NCI-H1105 (cell line): ENCODE data around the gene PLAAT4.
"Not testable (repeated sequence)": the region's sequence is repeated elsewhere in the genome, so short reads cannot be mapped to it uniquely, and the experiment has no call there.

Source experiments
- DNase-seq: peaks from one replicate; lab custom pipeline; 2025; lab: John Stamatoyannopoulos, UW

Gene PLAAT4

DNA sequence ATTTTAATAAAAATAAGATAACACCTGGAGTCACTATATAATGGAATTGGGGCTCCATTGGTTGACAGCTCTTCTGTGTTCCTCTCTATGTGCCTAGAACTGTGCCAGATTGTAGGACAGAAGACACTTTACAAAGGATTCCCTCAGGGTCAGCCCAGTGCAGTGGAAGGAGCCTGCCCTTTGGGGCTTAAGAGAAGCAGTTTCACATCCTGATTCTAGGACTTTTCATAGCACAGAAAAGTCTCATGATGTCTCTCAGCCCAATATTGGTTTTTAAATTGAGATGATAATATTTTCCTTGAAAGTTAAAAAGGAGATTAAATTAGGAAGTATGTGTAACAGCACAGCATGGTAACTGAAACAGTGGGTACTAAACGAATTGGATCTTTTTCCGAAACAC, 7.1 kb downstream of the PLAAT4 start:
- DNase-seq, result no peak

DNA sequence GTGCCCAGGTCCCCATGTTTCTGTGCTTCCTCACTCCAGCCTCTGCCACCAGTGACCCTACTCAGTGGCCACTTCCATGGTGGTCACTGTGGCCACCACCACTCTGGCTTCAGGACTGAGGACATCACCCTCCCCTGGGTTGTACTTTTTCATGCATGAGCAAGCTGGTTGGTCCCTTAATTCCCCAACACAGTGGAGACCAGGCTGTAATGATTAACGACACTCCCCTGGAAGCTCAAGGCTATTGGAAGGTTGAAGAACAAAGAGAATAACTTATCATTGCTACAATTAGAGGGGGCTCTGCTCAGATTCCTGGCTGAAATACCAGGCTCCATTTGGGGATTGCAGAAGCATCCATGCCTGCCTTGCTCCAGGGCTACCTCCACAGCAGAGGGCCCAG, 10.5 kb downstream of the PLAAT4 start:
- DNase-seq, result no peak

DNA sequence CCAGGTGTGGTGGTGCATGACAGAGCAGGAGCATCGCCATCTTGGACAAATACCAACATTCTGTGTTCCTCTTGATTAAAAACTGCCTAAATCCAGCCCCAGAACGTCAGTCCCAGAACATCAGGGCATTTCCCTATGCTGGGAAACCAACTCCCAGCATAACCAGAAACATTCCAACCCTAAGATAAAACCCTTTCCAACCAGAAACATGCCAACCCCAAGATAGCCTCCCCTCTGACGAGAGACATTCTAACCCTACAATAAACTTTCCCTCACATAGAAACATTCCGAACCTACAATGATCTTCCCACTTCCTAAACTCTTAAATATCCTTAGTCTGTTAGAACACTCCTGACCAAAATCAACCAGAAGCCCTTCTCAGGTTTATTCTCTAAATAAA, 11.6 kb downstream of the PLAAT4 start:
- no peak for DNase-seq

DNA sequence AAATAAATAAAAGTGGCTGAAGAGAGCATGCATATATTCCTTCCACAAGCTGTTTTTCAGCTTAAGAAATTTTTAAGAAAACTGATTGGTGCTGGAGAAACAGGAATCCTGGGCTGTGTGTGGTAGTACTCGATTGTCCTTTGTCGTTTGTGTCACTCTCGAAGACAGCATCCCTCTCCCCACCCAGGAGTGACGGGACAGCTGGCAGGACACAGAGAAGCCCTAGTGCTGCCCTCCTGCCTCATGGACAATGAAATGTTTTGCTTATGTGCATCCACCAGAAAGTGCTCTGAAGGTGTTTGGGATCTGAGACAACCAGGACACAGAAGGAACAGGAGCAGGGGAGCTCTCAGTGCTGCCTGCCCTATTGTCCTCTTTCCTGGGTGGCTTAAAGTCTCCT, 12.8 kb downstream of the PLAAT4 start:
- DNase-seq, result no peak

DNA sequence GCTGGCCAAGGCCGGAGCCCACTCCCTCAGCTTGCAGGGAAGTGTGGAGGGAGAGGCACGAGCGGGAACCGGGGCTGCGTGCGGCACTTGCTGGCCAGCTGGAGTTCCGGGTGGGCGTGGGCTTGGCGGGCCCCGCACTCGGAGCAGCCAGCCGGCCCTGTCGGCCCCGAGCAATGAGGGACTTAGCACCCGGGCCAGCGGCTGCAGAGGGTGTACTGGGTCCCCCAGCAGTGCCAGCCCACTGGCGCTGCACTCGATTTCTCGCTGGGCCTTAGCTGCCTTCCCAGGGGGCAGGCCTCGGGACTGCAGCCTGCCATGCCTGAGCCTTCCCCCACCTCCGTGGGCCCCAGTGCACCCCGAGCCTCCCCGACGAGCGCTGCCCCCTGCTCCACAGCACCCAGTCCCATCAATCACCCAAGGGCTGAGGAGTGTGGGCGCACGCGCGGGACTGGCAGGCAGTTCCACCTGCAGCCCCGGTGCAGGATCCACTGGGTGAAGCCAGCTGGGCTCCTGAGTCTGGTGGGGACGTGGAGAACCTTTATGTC, 13.6 kb downstream of the PLAAT4 start:
- not testable (repeated sequence) for DNase-seq

DNA sequence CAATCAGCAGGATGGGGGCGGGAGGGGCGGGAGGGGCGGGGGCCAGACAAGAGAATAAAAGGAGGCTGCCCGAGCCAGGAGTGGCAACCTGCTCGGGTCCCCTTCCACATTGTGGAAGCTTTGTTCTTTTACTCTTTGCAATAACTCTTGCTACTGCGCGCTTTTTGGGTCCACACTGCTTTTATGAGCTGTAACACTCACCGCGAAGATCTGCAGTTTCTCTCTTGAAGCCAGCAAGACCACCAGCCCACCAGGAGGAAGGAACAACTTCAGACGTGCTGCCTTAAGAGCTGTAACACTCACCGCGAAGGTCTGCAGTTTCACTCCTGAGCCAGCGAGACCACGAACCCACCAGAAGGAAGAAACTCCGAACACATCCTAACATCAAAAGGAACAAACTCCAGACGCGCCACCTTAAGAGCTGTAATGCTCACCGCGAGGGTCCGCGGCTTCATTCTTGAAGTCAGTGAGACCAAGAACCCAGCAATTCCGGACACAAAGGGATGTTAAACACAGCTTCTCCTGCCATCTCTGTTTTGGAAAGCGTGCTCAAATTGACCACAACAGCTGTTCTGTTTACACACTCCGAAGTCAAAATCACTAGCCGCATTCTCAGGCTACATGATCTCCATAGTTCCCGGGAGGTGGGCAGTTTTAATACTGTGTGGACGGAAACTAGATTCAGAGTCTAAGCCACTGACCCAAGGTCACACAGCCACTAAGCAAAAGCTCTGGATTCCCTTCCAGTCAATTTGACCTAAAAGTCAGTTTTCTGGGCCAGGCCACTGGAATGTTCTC, 14.7 kb downstream of the PLAAT4 start:
- no peak for DNase-seq

DNA sequence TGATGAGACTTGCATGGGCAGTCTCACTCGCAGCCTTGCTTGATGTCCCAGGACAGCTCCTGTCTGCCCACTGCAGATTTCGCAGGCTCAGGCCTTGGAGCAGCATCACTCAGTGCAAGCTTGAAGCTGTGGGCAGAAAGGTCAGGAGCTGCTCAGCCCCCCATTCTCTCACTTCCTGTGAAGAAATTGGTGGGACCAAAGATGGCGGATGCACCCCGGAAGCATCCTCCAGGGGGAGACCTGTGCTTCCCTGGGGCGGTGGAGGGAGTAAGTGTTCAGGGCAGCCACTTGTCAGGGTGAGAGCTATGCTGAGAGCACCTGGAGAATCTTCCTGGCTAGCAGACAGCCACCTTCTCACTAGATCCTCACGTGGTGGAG, 15.3 kb downstream of the PLAAT4 start:
- no peak for DNase-seq

DNA sequence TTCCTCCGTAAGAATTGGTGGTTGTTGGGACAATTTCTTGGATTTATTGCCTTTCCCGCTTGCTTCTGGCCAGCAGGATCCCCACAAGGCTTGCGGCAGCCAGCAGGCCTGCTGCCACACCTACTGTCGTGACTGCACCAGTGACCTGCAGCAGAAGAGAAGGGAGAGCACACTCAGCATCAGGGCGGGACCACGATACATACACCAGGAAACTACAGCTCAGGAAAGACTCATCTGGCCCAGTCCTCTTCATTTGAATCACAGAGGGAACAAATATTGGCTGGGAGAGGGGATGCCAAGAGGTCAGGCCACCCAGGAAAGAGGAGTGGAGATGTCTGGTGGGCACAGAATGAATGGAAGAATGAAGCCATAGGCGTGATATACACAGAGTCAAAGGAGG, 16.3 kb downstream of the PLAAT4 start:
- DNase-seq, result no peak

DNA sequence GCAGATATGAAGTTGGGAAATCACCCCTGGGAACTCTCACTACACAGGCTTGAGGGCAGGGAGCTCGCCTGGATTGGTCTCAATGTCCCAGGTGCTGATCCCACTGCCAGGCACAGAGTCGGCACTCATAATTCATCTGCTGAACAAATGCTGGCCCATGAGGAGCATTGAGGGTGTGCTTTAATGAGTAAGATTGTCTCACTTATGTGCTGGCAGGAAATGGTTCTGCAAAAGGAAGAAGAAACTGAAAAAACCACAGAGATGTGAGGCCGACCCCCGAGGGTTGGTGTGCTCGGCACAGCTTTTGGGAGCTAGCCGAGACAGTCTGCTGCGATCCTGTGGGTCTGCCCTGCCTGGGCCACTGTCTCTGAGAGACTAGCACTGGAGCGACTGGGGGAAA, 17.2 kb downstream of the PLAAT4 start:
- no peak for DNase-seq

DNA sequence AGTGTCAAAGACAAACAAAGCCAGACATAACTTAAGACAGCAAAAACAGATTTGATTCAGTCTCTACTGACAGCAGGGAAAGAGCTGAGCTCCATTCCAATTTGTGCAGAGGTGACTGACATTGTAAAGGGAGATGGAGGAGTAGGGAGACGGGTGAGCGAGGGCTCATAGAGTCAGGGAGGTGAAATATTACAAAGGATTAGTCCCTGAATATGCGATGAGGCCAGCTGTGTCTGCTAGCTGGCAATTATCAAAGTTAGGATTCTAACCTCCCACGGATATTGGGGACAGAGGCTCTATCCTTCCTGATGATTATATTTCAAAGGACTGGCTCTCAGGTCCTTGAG, 18.2 kb downstream of the PLAAT4 start:
- no peak for DNase-seq

DNA sequence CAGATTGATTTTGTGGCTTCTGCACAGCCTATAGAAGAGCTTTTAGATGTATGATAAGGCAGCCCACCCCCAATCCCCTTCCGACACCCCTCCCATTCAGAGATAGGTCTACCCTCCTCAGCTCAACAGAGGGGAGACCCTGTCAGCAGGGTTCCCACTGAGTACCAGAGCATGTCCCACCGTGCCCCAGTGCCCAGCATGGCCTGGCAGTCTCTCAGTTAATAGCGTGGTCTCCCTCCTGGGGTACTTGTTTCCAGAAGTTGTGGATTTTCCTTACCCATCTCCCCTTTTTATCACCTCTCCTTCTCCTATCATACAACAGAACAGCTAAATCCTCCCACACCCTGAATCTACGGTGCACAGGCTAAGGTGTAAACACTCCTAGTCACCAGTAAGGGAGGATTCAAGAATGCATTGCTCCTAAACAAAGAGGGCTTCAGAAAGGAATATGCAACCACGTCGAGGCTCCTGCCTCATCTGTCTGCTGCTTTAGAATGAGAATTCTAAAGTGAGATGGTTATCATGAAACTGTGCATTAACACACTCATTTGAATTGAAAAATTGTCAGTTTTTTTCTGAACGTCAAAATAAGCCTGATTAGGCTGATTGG, 19.9 kb downstream of the PLAAT4 start:
- no peak for DNase-seq

DNA sequence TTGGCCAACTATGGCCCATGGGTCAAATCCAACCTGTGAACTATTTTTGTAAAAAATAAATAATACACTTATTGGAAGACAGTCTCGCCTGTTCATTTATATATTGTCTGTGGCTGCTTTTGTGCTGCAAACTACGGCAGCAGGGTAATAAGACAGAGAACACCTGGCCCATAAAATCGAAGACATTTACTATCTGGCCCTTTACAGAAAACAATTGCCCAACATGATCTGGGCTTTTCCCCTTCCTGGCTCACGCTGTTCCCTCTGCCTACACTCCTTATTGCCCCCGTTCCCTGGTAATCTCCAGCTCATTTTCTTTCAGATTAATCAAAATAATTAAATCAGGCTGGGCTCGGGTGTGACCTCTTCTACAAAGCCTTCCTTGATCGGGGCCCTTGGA, 21.0 kb downstream of the PLAAT4 start:
- no peak for DNase-seq

DNA sequence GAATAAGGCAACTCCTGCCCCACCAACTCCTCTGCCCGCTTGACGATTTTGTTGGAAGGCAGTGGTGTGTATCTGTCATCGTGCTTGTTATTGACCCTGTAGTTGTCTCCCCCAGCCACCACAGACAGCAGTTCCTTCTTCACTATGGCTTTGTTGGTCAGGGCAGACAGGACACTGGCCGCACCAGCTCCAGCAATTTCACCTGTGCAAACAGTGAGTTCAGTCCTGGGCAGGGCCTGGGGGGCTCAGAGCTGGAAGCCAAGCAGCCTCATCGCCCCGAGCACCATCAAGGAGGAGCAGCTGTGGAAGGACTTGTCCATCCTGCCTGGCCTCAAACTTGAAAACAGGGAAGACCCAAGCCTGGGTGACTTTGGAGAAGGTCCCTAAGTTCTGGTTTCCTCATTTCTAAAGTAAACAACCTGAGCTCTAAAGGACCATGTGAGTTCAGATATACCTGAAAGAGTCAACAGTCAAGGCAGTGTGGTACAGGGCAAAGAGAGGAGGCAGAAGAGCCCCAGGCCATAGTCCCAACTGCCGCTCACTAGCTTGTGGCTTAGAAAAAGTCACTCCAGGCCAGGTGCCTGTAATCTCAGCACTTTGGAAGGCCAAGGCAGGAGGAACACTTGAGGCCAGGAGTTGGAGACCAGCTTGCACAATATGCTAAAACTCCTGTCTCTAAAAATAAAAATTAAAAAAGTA, 22.0 kb downstream of the PLAAT4 start:
- no peak for DNase-seq

DNA sequence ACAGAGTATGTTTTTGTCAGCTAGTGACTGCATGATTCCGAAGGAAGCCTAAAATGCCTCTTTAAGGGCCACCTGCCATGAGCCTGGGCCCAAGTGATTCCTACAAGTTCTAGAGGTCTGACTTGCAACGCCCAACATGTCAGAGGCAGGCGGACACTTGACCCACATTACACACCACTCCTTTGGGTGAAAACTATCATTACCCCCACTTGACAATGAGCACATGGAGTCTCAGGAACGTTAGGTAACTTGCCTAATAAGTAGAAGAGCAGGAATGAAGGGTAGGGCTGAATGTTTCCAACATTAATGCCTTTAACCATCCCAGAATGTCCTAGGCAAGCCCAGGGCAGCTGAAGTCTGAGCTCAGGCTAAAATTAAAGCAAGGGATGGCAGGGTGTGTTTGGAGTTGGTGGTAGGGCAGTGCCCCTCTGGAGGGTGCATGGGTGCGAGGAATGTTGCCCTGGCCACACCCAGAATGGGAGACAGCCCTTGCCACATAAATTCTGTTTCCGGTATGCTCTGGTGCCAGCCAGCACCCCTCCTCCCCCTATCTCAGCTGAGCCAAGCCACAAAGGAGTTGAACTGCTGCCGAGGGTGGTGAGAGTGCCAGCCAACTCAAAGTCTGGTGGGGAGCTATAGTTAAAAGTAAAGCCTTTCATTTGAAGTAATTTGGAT, 24.0 kb downstream of the PLAAT4 start:
- no peak for DNase-seq

DNA sequence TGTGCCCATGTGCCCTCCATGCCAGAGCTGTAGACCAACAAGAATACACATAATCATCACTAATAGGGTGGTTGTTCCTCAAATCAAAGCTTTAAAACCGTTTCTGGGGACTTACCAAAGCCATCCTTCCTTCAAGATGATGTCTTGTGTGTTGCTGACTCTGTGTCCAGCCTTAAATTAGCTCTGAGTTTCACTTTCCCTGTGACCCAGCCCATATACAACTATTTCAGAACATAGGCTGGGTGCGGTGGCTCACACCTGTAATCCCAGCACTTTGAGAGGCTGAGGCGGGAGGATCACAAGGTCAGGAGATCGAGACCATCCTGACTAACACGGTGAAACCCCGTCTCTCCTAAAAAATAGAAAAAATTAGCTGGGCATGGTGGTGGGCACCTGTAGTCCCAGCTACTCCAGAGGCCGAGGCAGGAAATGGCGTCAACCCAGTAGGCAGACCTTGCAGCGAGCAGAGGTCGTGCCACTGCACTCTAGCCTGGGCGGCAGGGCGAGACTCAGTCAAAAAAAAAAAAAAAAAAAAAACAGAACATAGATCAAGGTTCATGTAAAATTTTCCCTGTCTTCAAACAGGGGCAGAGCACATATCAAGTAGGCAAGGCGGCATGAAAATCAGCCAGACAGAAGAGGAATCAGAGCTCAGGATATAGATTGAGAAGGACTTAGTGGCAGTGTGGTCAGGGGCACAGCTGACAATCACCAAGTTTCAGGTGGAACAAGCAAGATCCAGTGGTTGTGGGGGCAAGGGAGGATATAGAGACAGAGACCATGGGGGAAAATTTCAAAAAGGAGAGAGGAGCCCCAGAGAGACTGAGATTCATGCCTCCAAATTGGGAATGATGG, 26.8 kb downstream of the PLAAT4 start, which contains the start of gene PLAAT2:
TSS of gene PLAAT2 (minus strand) at position 179 of the 855 bp plus-strand sequence. CDS start at position 124, 55 bp downstream.
- no peak for DNase-seq

DNA sequence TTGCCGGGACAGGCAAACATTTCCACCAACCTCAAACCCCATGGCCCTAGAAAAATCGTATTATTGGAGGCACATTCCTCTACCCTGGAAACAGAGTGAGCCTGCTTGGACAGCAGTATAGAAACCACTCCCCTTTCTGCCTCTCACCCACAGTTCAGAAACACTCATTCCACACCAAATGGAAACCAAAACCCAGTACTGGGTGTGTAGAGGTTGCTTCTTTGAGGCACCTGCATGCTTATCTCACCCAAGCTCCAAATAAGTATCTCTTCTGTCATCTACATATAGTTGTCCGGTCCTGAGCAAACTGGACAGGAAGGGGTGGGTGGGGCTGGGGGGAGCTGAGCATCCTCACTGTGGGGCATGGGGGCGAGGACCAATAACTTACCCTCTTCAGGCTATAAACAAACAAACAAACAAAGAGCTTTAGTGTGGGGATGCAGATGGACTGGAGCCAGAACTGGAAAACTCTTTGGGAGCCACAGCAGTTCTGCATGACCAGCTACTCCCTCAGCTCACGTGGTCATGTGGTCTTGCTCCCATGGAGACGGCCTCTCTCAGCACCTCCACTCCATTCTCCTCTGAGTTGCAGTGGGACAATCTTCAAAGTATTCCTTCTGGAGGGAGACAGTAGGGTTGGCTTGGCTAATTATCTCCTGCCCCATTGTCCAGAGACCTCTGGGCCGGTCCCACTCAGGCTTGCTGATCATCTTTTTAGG, 27.6 kb downstream of the PLAAT4 start:
- peak; percentile 41 for DNase-seq

DNA sequence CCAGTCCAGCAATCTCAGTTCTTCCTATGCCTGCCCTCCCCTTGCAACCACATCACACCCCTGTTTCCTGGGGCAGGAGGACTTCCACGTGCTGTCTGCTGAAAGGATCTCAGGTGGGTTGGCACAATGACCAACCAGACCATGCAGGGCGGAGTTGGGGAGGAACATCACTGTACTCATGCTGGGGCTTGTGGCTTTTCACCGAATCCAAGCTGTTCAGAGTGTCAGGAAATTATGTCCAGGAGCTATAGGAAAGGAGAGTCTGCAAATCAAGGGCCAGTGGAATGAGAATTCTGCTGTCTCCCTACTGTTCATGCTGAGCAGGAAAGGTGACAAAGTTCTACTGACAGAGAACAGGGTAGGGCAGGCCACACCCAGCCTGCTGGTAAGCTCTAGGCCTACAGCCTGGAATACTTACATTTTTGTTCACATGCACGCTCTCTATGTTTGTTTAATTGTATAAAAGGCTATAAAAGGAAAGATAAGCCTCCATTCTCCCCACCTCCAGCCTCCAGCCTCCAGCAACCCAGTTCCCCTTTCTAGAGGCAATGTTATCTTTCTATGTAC, 28.3 kb downstream of the PLAAT4 start:
- DNase-seq, result no peak

DNA sequence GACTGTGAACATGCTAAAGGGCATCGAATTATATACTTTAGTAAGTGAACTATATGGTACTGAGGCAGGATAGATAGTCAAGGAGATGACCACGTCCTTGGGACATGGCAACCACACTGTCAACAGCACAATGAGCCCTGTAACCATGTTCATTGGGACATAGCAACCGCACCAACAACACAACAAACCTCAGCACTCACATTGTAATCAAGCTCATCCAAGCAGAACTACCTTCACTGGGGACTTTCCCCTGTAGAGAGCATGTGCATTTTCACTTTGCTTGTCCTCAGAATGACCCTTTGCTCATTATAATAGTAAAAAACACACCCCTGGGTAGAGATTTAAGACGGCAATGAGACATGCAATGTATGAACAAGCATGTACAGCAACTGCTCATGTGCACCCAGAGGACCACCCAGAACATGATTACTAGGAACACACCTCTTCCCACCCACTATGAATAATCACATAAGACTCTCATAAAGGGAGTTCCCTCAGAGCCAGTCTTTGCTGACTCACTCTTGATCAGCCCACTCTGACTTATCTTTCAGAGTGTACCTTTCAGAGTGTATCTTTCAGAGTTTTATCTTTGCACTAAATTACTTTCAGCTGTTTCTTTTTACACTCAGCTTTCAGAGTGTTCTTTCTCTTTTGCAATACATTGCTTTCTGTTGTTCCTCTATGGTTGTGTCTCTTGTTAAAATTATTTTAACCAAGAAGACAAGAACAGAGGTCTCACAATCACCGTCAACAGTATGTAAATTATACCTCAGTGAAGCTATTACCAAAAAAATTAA, 30.6 kb downstream of the PLAAT4 start:
- no peak for DNase-seq

DNA sequence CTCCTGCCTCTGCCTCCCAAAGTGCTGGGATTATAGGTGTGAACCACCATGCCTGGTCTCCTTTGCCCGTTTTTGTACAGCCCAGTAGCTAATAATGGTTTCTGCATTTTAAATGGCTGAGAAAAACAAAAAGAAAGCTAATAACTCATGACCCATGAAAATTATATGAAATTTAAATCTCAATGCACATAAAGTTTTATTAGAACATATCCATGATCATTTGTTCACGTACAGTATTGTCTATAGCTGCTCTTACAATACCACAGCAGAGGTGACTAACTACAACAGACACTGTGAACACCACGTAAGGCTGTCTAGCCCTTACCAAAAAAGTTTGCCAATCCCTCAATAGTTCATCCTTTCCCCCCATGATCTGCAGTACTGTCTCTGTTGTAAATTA, 33.0 kb downstream of the PLAAT4 start:
- no peak for DNase-seq
